Daoy (cell line): ENCODE measurements around the gene CACNG4. TPM values are rescaled to one million over a fixed set of nuclear protein-coding genes. Genes with fewer than 3 reads are reported as not detected.

Experiments
- DNase-seq: peaks from one replicate; pipeline ENCODE4 v3.0.0-alpha.2; 2015; ENCODE audit warnings: low read depth
- total RNA-seq: library from RNA; depleted of rRNA; stranded (reverse); fragments of >200 nt; shearing (Covaris generic); gene quantifications from 2 replicates; pipeline ENCODE4 v1.2.3, GENCODE V29; 2014; rRNA removed

The CACNG4 gene
- total RNA-seq, 1 experiment from 2014 or later = 0.63 TPM

DNA sequence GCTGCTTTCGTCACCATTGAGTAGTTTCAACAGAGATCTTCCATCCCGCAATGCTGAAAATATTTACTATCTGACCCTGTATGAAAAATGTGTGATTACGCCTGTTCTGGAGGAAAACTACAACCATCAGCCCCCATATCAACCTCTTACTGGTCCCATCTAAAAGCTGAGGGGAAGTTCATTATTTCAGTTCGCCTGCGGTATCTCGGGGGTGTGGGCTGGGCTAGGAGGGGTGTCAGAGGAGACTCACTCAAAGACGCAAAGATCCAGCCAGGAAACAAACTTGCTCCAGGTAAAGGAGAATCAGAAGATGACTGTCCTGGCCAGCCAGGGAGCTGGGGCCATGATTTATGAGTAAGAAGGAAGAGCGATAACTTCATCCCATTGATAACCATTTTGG is 93.5 kb downstream of the CACNG4 start:
- no peak for DNase-seq

DNA sequence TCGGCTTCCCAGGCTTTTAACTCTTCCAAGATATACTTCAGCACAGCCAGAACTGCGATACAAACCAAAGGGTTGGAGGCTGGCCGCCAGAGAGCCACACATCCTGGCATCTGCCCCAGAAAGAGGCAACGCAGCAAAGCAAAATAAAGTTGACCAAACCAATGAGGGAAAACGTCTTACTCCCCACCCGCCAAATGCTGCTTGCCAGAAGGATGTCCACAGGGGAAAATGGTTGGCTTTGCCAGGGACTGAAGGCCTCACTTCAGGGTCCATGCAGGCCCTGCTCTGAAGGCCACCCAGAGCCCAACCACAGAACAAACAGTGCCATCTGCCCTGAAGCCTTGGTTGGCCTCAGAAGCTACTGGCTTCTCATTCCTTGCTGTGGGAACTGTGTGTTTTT is 94.9 kb downstream of the CACNG4 start:
- no peak for DNase-seq

DNA sequence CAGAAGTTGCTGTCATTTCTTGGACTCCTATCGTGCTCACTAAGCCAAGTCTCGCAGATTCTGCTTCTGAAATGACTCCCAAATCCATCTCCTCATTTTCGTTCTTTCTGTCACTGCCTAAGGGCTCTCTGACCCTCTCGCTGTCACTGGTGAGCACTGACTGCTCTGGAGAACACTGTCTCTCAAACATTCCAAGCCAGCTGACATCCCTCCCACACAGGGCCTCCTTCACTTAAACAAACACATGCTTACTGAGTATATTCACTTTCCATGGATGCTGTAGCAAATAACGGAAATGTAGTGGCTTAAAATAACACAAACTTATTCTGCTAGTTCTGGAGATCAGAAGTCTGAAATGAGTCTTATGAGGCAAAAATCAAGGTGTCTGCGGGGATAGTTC is 98.6 kb downstream of the CACNG4 start:
- no peak for DNase-seq

DNA sequence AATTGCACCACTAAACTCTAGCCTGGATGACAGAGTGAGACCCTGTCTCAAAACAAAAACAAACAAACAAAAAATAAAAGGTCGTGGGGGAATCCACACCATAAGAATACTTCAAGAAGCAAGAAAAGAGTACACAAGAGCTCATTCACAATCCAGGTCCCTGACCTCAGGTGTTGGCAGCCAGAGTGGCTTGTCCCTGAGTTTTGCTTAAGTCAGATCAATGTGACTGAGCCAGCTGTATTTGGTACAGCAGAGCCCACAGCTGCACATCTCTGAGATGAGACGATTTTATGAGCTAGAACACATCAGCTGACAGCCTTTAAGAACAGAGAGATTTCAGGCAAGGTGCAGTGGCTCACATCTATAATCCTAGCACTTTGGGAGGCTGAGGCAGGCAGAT is 102.2 kb downstream of the CACNG4 start:
- no peak for DNase-seq

DNA sequence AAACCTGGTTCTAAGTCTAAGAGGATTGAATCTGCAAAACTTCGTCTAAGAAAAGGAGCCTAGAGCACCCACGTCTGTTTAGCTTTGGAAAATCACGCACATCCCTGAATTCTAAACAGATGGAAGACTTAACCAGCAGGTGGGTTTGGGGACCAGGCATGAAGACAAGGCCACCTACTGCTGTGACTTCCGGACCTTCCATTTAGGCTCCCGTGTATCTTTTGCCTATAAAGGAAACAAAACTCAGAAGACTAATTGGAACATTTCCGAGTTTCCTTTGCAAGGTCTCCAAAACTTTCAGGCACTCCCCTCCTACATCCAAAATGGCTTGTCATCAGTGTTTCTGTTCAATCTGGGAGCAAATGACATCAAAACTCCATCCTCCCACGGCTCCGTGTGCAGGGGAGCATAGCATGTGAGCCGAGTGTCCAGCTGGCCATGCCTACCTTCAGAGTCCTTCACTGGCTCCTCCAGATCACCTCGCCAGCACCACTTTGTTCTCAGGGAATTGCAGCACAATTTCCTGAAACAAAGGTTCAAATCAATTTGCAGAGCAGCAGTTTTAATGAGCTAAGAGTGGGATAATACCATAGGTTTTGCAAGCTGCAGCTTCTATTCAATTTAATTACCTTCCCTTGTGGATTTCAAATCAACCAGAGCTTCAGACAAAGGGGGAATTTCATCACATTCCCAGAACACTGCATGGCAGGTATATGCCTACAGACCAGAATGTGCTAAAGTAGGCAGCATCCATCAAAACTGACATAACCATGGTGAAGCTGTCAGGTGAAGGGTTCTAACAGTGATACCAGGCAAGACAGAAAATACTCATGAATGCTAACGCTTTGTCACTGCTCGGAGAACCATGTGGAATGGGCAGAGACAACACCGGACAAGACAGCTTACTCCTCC is 103.3 kb downstream of the CACNG4 start:
- no peak for DNase-seq

DNA sequence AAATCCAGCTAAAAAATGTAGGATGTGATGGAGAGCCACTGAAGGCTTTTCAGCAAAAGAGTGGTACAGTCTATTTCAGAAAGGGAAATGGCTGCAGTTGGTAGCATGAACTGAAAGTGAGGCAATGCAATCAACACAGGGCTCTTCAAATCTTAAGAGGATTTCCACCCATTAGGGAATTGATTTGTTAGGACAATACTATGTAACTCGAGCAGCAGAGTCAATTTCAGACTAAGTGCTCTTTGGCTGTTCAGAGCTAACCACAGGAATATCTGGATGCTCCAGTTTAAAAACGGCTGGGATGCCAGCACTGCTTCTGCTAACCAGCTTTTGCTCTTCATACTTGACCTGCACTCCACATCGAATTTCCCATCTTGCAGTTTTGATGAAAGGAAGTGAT is 104.5 kb downstream of the CACNG4 start:
- DNase-seq = no peak

DNA sequence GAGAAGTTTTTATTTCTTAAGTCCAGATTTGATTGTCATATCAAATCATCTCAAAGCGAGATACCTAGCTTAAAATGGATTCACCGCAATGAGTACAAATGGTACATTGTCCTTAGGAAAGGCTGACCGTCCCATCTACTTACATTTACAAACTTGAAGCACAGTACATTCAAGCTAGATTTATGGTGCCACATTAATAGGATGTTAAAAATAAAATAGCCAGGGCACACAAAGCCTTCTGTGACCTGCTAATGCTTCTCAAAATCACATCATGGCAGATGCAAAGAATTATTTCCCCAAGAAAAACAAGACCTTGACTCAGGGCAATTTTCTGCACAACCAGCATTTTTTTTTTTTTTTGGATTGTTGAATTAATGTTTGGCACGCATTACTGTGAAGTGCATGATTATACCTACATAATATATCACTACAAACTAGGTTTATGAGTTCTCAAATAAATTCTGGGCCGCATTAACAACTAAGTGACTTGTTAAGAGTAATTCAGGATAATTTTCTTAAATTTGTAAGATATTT is 105.2 kb downstream of the CACNG4 start:
- no peak for DNase-seq

DNA sequence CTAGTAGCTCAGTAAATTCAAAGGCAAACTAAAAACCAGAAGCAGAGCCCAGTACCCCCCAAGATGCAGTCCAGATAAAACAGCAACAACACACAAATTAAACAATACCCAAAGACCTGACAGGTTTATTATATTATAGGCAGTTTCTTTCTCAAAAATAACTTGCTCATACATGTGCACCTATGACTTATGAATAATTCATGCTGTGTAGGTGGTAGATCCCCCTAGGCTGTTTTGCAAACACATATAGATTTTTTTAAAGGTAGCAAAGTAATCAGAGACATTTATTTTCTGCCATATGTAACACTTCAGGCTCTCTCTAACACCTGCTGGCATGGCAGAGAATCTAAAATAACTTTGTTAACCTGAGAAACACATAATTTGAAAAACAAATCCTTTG is 107.1 kb downstream of the CACNG4 start:
- DNase-seq = no peak

DNA sequence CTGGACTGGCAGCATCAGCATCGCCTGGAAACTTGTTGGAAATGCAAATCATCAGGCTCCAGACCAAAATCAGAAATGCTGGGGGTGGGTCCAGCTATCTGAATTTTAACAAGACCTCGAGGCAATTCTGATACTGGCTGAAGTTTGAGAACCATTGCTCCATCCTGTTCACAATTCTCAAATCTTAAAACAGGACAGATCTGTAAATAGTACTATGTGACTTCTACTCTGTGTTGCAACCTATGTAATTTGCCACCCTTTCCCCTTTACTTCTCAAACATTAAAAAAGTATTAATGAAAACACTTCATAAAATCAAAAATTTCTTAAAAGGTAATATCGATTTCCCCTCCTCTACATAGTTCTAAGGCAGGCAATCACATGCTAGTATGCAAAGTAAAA is 108.4 kb downstream of the CACNG4 start:
- no peak for DNase-seq

DNA sequence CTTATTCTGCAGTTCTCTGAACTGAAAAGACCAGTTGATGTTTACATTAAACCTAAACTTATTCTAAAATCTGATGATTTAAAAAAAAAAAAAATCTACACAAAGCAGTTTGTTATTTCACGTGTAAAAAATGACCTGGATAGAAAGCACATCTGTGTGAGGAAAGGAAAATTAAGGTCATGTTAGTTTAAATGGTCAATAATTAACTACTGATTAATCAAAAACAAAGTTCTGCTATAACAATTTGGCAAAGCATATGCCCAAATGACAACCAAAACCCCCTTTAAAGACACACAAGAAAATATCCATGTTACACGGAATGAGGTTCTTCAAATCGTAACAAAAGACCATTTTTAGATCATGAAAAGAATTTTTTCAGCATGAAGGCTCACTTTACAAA is 110.3 kb downstream of the CACNG4 start:
- DNase-seq = no peak

DNA sequence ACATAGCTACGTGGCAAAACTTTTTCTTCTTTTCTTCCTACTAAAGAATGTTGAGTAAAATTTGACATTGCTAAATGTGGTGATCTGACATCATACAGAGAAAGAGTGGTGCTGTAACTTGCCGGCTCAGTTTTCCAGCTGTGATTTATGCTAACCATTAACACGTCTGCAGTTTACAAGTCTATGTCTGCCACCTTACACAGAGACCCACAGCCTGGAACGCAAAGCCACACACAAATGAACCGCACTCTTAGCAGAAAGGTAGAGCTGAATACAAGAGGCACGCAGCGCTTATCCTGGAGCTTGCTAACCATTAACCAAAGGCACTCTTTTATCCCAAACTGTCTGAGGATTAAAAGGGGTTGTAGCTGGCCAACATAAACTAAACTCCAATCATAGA is 111.8 kb downstream of the CACNG4 start:
- no peak for DNase-seq

DNA sequence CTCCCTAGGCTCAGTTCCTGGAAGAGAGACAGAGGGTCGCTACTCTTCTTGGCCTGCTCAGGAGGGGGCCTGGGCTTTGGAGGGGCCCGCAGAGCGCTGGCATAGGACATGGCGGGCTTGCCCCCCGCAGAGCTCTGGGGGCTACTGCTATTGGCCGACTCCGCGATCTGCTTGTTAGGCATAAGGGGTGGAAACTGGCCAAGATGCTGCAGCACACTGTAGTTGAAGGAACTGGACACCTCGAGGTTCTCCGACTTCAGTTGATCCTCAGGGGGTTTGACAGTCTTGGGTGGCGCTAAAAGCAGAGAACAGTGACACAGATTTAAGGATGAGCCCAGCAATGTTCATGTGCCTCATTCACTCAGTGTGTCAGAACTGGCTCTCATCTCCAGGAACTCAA is 113.8 kb downstream of the CACNG4 start:
- DNase-seq = no peak

DNA sequence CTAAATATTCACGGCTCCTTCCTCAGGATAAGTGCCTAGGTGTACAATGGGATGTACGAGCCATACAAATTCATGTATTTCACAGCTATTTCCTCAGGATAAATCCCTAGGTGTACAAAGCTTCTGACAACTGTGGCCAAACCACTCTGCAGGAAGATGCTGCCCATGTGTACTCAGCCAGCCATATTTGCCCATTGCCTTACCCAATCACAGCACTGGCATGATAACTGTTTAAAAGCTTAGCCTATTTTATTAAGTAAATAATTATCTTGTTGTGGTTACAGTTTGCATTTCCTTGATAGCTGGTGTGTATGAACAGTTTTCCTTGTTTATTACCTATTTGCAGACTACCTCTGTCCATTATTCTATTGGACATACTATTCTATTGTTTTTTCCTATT is 115.0 kb downstream of the CACNG4 start:
- DNase-seq = no peak

DNA sequence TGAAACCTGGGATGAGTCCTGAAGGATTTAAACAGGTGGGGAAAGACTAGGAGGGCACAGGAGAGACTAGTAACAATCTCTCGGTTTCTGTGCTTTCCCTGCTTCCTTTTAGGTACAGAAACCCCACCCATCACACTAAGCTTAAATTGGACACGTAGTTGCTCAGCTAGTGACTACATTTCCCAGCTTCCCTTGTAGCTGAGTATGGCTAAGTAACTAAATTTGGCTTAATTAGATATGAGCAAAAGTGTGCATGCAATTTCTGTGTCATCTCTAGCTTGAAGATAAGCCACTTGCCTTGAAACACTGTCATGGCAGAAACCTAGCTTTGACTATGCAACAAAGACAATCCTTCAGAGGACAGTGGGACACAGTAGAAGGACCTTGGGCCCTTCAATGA is 116.3 kb downstream of the CACNG4 start:
- no peak for DNase-seq

DNA sequence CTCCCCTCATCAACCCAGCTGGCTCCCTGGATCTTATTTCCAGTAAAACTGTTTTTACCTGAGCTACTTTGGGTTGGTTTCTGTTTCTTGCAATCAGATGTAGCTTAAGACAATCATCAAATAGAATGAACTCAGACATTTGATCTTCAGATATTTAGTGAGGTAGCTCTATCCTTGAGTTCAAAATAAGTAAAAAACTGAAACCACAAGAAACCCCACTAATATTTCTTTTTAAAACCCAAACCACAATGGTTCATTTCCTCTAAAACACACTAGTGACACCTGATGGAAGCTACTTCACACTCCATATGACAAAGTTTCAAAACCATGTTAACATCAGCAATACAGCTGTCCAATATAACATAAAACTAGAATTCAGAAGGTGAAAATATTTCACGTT is 117.6 kb downstream of the CACNG4 start:
- no peak for DNase-seq

Other genes starting within 250 kb of the CACNG4 start
- gene CACNG5, start 129.6 kb upstream of the CACNG4 start, total RNA-seq = not detected in 2 replicates
- gene CACNG1, start 79.8 kb downstream of the CACNG4 start, total RNA-seq = not detected in 2 replicates